ENCODE measurements around the gene FHOD3.

The FHOD3 gene

GRCh38 chr18:36471393-36471792, 173.9 kb downstream of the FHOD3 start:
- DNase-seq (ENCODE audit: low read depth) = no peak
- no peak overlapping the region for H3K4me3 ChIP-seq (ENCODE audit: low read length)
- TF ChIP-seq, protein P1, sequence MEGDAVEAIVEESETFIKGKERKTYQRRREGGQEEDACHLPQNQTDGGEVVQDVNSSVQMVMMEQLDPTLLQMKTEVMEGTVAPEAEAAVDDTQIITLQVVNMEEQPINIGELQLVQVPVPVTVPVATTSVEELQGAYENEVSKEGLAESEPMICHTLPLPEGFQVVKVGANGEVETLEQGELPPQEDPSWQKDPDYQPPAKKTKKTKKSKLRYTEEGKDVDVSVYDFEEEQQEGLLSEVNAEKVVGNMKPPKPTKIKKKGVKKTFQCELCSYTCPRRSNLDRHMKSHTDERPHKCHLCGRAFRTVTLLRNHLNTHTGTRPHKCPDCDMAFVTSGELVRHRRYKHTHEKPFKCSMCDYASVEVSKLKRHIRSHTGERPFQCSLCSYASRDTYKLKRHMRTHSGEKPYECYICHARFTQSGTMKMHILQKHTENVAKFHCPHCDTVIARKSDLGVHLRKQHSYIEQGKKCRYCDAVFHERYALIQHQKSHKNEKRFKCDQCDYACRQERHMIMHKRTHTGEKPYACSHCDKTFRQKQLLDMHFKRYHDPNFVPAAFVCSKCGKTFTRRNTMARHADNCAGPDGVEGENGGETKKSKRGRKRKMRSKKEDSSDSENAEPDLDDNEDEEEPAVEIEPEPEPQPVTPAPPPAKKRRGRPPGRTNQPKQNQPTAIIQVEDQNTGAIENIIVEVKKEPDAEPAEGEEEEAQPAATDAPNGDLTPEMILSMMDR (conservative IDR thresholded peaks at IDR 0.05; ENCODE audit: low read length) = no peak

DNA sequence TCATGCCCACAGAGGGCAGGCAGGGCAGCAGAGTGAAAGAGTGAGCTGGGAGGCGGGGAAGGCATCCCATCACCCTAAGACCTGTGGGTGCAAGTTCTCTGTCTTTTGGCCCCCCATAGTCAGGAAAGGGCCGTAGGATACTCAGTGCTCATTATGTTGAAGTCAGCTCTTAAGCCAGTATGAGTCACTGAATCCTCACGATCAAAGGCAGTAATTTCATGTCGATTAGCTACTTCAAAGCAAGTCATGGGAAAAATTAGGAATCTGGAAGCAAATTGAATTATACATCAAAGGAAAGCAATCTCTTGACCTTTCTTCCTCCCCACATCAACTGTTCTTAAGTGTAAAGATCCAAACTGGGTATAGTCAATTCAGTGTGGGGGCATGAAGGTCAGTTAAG, 178.9 kb downstream of the FHOD3 start:
- TF ChIP-seq, protein P1 (conservative IDR thresholded peaks at IDR 0.05; ENCODE audit: low read length) = no peak
- DNase-seq (ENCODE audit: low read depth) = no peak
- no peak overlapping the region for H3K4me3 ChIP-seq (ENCODE audit: low read length)

- TF ChIP-seq, protein P1 (conservative IDR thresholded peaks at IDR 0.05; ENCODE audit: low read length) = no peak
- DNase-seq (ENCODE audit: low read depth) = no peak
- no peak overlapping the region for H3K4me3 ChIP-seq (ENCODE audit: low read length)
Observed at GRCh38 chr18:36477776-36478175, 180.3 kb downstream of the FHOD3 start.

DNA sequence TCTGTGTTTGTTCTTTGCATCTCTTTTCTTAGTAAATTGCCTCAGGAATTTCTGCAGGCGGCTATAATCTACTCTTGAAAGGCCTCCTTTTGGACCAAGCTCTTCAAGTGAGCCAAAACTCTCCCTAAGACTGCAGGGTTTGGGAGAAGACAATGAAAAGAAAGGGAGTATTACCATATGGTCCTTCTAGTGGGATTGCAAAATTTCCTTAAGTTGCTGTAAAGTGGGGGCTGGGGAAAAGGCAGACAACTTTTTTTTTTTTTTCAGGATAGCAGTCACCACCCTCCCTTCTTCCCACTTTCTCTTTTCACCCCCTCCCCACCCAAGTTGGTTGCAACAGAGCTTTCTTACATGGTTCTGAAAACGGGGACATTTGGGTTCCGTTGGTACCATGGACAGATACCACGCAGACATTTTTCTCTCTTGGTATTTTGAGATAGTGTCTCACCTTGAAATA, 183.7 kb downstream of the FHOD3 start:
- TF ChIP-seq, protein P1 (conservative IDR thresholded peaks at IDR 0.05; ENCODE audit: low read length) = no peak
- no peak for DNase-seq (ENCODE audit: low read depth)
- H3K4me3 ChIP-seq (ENCODE audit: low read length) = no peak overlapping the region

DNA sequence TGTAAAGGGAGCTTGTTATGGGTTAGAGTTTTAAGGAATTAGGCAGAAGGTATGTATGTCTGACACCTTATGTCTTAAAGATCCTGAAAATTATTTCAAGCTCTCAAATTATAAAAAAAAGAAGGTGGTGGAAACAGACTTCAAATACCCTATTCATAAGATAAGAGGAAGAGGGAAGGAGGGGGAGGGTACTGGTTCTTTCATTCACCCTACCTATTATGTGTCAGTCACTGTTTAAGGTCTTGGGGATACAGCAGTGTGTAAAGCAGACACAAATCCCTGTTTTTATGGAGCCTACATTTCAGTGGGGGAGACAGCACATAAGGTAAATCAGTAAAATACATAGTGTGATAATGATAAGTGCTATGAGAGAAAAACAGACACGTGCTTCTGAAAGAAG, 184.4 kb downstream of the FHOD3 start:
- TF ChIP-seq, protein P1 (conservative IDR thresholded peaks at IDR 0.05; ENCODE audit: low read length) = no peak
- no peak for DNase-seq (ENCODE audit: low read depth)
- no peak overlapping the region for H3K4me3 ChIP-seq (ENCODE audit: low read length)

GRCh38 chr18:36484591-36484990, 187.1 kb downstream of the FHOD3 start:
- H3K4me3 ChIP-seq (ENCODE audit: low read length) = no peak overlapping the region
- TF ChIP-seq, protein P1 (conservative IDR thresholded peaks at IDR 0.05; ENCODE audit: low read length) = no peak
- DNase-seq (ENCODE audit: low read depth) = no peak

GRCh38 chr18:36485772-36486171, 188.3 kb downstream of the FHOD3 start:
- TF ChIP-seq, protein P1 (conservative IDR thresholded peaks at IDR 0.05; ENCODE audit: low read length) = no peak
- DNase-seq (ENCODE audit: low read depth) = no peak

More at GRCh38 chr18:36485772-36486171, 188.3 kb downstream of the FHOD3 start:
- no peak overlapping the region for H3K4me3 ChIP-seq (ENCODE audit: low read length)
